ENCODE results near the gene STOX2.

Gene STOX2

GRCh38 chr4:183876268-183876934, 28.7 kb upstream of the STOX2 start:
- H3K27ac ChIP-seq: no peak overlapping the region

GRCh38 chr4:183878251-183878970, 26.7 kb upstream of the STOX2 start:
- TF ChIP-seq CTCF (conservative IDR thresholded peaks at IDR 0.05) (no peak), ZFX (IDR thresholded peaks at IDR 0.05) (no peak)
- H3K27ac ChIP-seq: no peak overlapping the region

More at GRCh38 chr4:183876268-183876934, 28.7 kb upstream of the STOX2 start:
- TF ChIP-seq CTCF (conservative IDR thresholded peaks at IDR 0.05) (no peak), ZFX (IDR thresholded peaks at IDR 0.05) (no peak)

DNA sequence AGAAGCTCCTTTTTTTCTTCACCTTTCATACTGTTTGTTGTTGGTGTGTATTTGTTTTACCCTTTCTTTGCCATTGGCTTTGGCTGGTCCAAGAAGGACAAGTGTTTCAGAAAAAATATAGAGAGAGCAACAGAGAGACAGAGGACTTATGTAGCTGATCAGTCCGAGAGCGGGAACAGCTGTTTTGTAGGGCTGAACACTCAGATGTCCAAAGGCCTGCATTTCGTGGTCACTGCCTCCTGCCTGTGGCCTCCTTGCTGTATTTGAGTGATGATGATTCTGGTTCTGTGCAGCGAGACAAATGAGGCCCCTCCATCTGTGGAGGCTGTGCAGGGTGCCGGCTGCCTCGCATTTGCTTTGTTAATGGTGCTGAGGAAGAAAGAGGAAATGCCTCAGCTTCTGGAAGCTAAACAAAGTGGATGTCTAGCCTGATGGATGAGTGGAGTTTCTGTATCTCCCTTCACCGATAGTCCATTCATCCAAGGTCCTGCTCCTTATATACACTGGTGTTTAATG, 19.8 kb upstream of the STOX2 start:
- H3K27ac ChIP-seq: no peak overlapping the region
- TF ChIP-seq ZFX (IDR thresholded peaks at IDR 0.05) (no peak), CTCF (conservative IDR thresholded peaks at IDR 0.05) (no peak)

DNA sequence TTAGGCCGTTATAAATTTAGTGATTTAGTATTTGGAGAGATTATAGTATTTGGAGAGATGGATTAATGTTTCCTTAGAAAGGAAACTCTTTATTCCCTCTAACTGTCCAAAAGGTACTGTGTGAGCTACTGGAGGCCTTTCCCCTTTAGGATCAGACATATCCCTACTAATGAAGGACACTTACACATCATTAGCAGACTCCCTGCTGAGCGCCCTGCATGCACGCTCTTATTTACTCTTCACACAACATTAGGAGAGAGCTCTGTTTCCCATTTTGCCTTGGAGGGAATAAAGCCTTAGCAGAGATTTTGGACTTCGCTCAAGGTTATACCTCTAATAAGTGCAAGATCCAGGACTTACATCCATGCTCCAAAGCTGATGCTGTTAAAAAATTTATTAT, 17.8 kb upstream of the STOX2 start:
- TF ChIP-seq CTCF (conservative IDR thresholded peaks at IDR 0.05): no peak
- no peak for TF ChIP-seq ZFX (IDR thresholded peaks at IDR 0.05)
- no peak overlapping the region for H3K27ac ChIP-seq

- TF ChIP-seq ZFX (IDR thresholded peaks at IDR 0.05) (no peak), CTCF (conservative IDR thresholded peaks at IDR 0.05) (no peak)
- no peak overlapping the region for H3K27ac ChIP-seq
Measured at GRCh38 chr4:183888564-183888963, 16.5 kb upstream of the STOX2 start.

DNA sequence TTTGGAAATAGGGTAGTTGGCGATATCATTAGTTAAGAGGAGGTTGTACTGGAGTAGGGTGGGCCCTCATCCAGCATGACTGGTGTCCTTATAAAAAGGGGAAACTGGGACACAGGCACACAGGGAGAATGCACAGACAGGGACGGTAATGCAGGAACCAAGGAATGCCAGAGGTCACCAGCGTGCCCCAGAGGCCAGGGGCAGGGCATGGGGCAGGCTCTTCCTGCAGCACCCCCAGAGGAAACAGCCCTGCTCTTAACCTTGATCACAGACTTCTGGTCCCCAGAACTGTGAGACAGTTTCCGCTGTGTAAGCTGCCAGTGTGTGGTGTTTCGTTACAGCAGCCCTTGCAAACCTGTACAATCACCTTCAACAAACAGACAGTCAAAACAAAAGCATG, 15.9 kb upstream of the STOX2 start:
- TF ChIP-seq CTCF (conservative IDR thresholded peaks at IDR 0.05) (no peak), ZFX (IDR thresholded peaks at IDR 0.05) (no peak)
- no peak overlapping the region for H3K27ac ChIP-seq

DNA sequence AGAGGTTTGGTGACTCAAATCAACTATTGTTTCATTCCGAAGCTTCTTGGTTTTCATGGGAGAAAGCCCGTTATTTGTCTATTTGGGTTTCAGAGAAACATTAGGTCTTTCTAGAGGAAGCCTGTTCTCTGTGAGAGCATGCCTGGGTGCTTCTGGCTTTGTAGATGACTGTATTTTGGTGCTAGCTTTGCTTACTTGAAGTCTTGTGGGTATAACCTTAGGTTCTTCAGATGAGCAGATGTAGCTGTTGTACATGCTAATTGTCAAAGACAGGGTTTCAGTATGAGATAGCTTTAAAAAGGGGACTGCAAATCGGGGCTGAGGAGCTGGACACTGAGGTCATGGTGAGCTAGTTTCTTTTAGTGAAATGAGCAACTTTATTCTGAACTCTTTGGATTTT, 7.9 kb upstream of the STOX2 start:
- TF ChIP-seq CTCF (conservative IDR thresholded peaks at IDR 0.05) (no peak), ZFX (IDR thresholded peaks at IDR 0.05) (no peak)
- no peak overlapping the region for H3K27ac ChIP-seq

Data from C4-2B (cell line).